Naive B cell (primary cell): ENCODE measurements around the gene MS4A4A. TPM values are rescaled to one million over a fixed set of nuclear protein-coding genes. Genes with fewer than 3 reads are reported as not detected.

Experiments used
- ATAC-seq, 2 donors: fragments of 150-1000 bp; cut with Tn5 transposase; 2 replicates each; pipeline ENCODE4 v1.10.0; 2021; ENCODE audit warnings: low read depth in 2 of 2, mild to moderate bottlenecking in 2 of 2, moderate library complexity in 2 of 2
- DNase-seq: peaks from one replicate; pipeline ENCODE4 v3.0.0; 2022
- H3K27ac Mint-ChIP-seq, 6 donors: one replicate each; pipeline ENCODE4 v1.8.0; 2020 to 2022; ENCODE audit warnings: mild to moderate bottlenecking in 6 of 6, mixed read lengths in 6 of 6, moderate library complexity in 5 of 6, inconsistent platforms in 2 of 6
- H3K27me3 Mint-ChIP-seq, 3 donors: one replicate each; pipeline ENCODE4 v1.8.0; 2021 to 2022; ENCODE audit warnings: mixed read lengths in 3 of 3, mild to moderate bottlenecking in 1 of 3
- H3K36me3 Mint-ChIP-seq, 2 donors: one replicate each; pipeline ENCODE4 v1.8.0; 2020 to 2022; ENCODE audit warnings: mixed read lengths in 2 of 2, inconsistent platforms in 1 of 2, mild to moderate bottlenecking in 1 of 2
- H3K4me1 Mint-ChIP-seq, 3 donors: one replicate each; pipeline ENCODE4 v1.8.0; 2020 to 2022; ENCODE audit warnings: mixed read lengths in 3 of 3, inconsistent platforms in 1 of 3, mild to moderate bottlenecking in 1 of 3, moderate library complexity in 1 of 3
- H3K4me3 Mint-ChIP-seq, 8 donors: one replicate each; pipeline ENCODE4 v1.8.0; 2020 to 2022; ENCODE audit warnings: mild to moderate bottlenecking in 8 of 8, mixed read lengths in 8 of 8, moderate library complexity in 8 of 8, inconsistent platforms in 2 of 8
- H3K9me3 Mint-ChIP-seq, 7 donors: one replicate each; pipeline ENCODE4 v1.8.0; 2020 to 2022; ENCODE audit warnings: mixed read lengths in 7 of 7, mild to moderate bottlenecking in 5 of 7, inconsistent platforms in 2 of 7, moderate library complexity in 1 of 7
- polyA plus RNA-seq, 6 donors: library from polyadenylated mRNA; unstranded; fragments of 300-500 nt; fragmentation: Illumina TruSeq; gene quantifications; one replicate each; pipeline ENCODE4 v1.2.3, GENCODE V29; 2021; ENCODE audit warnings: low read depth in 6 of 6

MS4A4A gene
- polyA plus RNA-seq, 6 donors from 2014 or later: 0.16 to 0.34 TPM; not detected in 4

DNA sequence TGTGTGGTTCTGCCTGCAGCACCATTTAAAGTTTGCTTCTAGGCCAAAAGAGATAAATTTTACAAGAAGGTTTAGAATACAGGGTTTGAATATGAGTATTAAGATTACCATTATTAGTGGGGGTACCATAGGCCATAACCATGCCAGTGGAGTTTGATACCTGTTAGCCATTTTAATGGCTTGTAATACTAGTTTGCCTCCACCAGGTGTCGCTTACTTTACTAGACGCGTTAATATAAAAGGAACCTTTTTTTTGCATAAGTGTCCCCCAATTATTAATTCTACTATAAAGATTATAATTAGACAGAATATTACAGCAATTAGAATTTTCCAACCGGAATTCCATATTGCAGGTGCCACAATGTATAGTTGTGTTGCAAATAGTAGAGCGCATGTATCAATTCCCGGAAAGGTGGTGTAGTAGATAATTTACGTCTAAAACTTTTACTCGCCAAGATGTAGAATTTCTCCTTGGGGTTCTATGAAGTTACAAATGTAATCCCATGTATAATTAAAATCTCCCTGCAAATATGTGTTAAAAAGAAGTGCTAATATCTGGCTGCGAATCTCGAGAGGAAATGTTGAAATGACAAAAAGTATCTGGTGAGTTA, 62.7 kb downstream of the MS4A4A start:
- Mint-ChIP-seq H3K4me1 (peaks cover 22 to 32% (median 24%) of the 10 kb centered on the region in 3 donors), H3K27me3 (no peaks in the 10 kb centered on the region), H3K4me3 (no peak overlapping the region), H3K9me3 (no peaks in the 10 kb centered on the region), H3K36me3 (no peaks in the 10 kb centered on the region), H3K27ac (peak overlapping the region in 1 of 6 donors; percentile 78)
- DNase-seq (peak; percentile 43), ATAC-seq (peak in 1 of 2 donors; percentile 65)

DNA sequence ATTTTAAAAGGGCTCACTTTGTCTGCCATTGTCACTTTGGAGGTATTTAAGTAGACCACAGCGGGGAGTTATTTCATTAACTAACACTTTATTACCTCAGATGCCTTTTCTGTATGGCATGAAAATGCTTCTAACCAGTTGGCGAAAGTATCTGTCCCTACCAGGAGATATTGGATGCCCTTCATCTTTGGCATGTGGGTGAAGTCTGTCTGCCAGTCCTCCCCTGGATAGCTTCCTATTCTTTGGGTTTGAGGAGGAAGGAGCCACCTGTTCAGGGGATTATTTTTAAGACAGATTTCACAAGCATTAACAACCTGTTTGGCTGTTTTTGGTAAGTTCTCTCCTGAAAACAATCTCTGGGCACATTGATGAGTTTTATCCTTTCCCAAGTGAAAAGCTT, 63.7 kb downstream of the MS4A4A start:
- Mint-ChIP-seq H3K4me1 (peaks cover 26 to 39% (median 28%) of the 10 kb centered on the region in 3 donors), H3K27me3 (no peaks in the 10 kb centered on the region), H3K4me3 (no peak overlapping the region), H3K36me3 (no peaks in the 10 kb centered on the region), H3K9me3 (no peaks in the 10 kb centered on the region), H3K27ac (no peak overlapping the region)
- ATAC-seq (no peak), DNase-seq (no peak)

DNA sequence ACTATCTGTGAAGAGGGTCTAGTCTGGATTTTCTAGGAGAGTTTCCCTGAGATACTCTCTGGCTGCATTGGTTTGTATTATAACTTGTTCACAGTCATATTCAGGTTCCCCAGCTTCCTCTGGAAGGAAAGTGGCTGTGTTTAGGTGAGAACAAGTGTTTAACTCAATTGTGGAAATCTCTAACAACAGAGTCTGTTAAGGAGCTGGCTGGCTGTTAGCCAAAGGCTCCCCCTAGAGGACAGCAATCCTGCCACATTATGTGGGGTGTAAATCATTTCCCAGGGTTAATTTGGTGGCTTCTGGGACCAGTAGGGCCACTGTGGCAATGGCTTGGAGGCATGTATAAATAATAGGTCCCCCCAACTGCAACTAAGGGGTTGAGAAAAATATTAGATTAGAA, 65.0 kb downstream of the MS4A4A start:
- Mint-ChIP-seq H3K9me3 (no peaks in the 10 kb centered on the region), H3K36me3 (no peaks in the 10 kb centered on the region), H3K27me3 (no peaks in the 10 kb centered on the region), H3K4me1 (peaks cover 28 to 50% (median 31%) of the 10 kb centered on the region in 3 donors), H3K4me3 (no peak overlapping the region), H3K27ac (peak overlapping the region in 3 of 6 donors; percentile 16 to 65 (median 51))
- no peak for DNase-seq
- ATAC-seq: peak; percentile 53 to 58

DNA sequence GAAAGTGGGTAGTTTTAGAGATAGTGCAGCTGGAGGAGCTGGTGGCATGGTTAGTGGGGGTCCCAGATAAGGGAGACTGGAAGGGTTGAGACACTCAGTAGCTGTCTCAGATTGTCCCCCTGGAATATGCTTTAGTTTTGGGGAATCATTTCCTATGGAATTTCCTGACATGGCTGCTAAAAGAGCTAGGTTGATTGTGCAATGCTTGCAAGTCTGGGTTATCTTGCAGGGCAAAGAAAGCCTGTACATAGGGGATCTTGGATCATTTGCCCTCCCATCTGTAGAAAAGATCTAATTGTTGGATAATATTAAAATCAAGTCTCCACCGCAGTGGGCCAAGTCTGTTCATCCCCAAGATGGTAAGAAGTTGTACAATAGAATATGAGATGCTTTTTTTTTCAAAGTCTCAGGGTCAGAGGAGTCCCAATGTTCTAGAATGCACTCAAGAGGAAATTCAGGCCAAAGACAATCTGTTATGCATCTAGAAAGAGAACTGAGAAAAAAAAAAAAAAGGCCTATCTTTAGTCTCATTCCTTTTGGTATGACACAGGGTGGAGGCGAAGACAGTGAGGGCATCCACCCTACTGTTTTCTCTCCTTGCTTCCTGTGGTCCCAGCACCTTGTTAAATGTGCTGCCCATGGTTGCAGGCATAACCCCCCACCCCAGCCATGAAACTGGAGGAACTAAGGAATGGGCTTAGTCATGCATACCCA, 66.8 kb downstream of the MS4A4A start:
- peak; percentile 57 to 59 for ATAC-seq
- Mint-ChIP-seq H3K4me1 (peaks cover 28 to 50% (median 31%) of the 10 kb centered on the region in 3 donors), H3K9me3 (no peaks in the 10 kb centered on the region), H3K27me3 (no peaks in the 10 kb centered on the region), H3K36me3 (no peaks in the 10 kb centered on the region), H3K4me3 (peak overlapping the region in 1 of 8 donors; percentile 46), H3K27ac (peak overlapping the region in 4 of 6 donors; percentile 5 to 92 (median 61))
- no peak for DNase-seq

DNA sequence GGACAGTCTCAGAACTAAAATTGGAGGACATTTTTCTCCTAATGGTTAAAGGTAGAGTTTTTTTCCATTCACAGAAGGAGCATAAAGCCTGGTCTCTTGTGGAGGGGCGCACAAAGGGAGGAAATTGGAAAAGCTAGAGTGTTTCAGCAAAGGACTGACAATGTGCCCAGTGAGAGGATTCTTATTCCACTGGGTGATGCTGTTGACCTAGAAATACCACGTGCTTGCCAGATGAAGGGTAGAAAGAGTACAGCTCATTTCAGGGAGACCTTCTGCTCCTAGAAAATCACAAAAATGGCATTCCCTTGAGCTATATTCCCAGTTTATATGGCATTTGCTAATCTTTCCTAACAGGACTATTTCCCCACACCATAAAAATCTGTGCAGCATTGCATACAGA, 67.7 kb downstream of the MS4A4A start:
- Mint-ChIP-seq H3K27ac (peak overlapping the region in 2 of 6 donors; percentile 29 to 48), H3K4me3 (no peak overlapping the region), H3K9me3 (no peaks in the 10 kb centered on the region), H3K36me3 (no peaks in the 10 kb centered on the region), H3K4me1 (peaks cover 28 to 50% (median 31%) of the 10 kb centered on the region in 3 donors), H3K27me3 (no peaks in the 10 kb centered on the region)
- peak; percentile 67 to 72 for ATAC-seq
- no peak for DNase-seq

DNA sequence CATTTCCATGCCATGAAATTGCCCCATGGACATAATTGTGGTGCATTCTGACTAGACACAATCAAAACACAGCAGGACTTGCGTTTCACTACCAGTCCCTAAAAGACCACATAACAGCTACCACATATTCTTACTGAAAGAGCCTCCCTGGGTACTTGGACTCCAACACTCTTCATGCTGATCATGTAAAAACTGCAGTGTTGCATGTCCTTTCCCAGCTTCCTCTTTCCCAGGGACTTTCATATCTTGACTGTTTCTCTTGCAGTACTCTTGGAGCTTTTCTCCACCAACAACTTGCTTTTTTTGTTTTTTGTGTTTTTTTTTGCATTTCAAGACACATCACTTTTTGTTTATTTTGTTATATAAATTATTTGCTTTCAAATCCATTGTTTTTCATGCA, 69.5 kb downstream of the MS4A4A start:
- Mint-ChIP-seq H3K9me3 (peaks cover 5 to 17% (median 14%) of the 10 kb centered on the region in 7 donors), H3K4me3 (no peak overlapping the region), H3K27ac (no peak overlapping the region), H3K27me3 (no peaks in the 10 kb centered on the region), H3K4me1 (peaks cover 28 to 48% (median 28%) of the 10 kb centered on the region in 3 donors), H3K36me3 (peaks cover 10 to 18% of the 10 kb centered on the region in 2 donors)
- no peak for ATAC-seq
- DNase-seq: no peak

DNA sequence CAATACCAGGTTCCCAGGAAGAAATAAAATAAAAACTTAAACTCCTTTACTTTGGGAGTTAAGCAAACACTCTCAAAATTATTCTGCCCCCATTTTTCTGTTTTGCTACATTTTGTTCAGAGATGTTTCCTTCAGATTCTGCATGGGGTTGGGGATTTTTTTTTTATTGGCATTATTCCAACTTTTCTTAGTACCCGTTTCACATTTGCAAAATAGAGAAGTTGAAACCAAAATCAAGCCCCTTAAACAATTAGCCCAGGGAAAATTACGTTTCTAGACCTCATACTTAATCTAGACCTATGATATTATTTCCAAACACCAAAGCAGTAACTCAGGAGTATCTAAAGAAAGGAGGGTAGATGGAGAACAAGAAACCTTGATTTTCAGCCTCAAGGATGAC, 77.3 kb downstream of the MS4A4A start:
- Mint-ChIP-seq H3K4me3 (peak overlapping the region in 7 of 8 donors; percentile 1 to 59 (median 37)), H3K4me1 (peaks cover 22 to 53% (median 30%) of the 10 kb centered on the region in 3 donors), H3K36me3 (peaks cover 10 to 25% of the 10 kb centered on the region in 2 donors), H3K27me3 (no peaks in the 10 kb centered on the region), H3K9me3 (peaks cover 5 to 39% (median 31%) of the 10 kb centered on the region in 7 donors), H3K27ac (peak overlapping the region; percentile 12 to 85 (median 66))
- DNase-seq (peak; percentile 77), ATAC-seq (peak; percentile 92 to 93)

Other genes with a start within 250 kb of the MS4A4A start
- gene OOSP2, start 240.3 kb upstream of the MS4A4A start, polyA plus RNA-seq: not detected
- gene MS4A3, start 224.0 kb upstream of the MS4A4A start, polyA plus RNA-seq: under 1 TPM in 1 of 6 donors, not detected in 5; 0.57 TPM
- gene MS4A2, start 192.0 kb upstream of the MS4A4A start, polyA plus RNA-seq: not detected
- gene MS4A6A, start 97.6 kb upstream of the MS4A4A start, polyA plus RNA-seq: 10 to 100 TPM in 2 of 6 donors, 1 to 10 TPM in 4; 1.5 to 11.3 (median 3.3) TPM
- gene MS4A4E, start 37.5 kb upstream of the MS4A4A start, polyA plus RNA-seq: not detected
- not detected for gene MS4A6E, start 46.6 kb downstream of the MS4A4A start, polyA plus RNA-seq
- gene MS4A7, start 97.9 kb downstream of the MS4A4A start, polyA plus RNA-seq: 10 to 100 TPM; 24.5 to 47.8 (median 30.0) TPM
- gene MS4A14, start 115.8 kb downstream of the MS4A4A start, polyA plus RNA-seq: 1 to 10 TPM in 2 of 6 donors, under 1 TPM in 3, not detected in 1; 0.43 to 1.8 (median 0.64) TPM
- not detected for gene MS4A5, start 148.9 kb downstream of the MS4A4A start, polyA plus RNA-seq
- gene MS4A1, start 175.2 kb downstream of the MS4A4A start, polyA plus RNA-seq: 1,000 to 10,000 TPM in 1 of 6 donors, 100 to 1,000 TPM in 5; 910 to 1,188 (median 959) TPM
- gene MS4A12, start 212.1 kb downstream of the MS4A4A start, polyA plus RNA-seq: not detected
- gene MS4A13, start 234.7 kb downstream of the MS4A4A start, polyA plus RNA-seq: not detected